GM19455 (cell line): ENCODE results near the gene ABHD16A.

ENCODE experiments used
- ATAC-seq: cut with Tn5 transposase; IDR thresholded peaks from one replicate; pipeline ENCODE4 v1.9.1; 2021; ENCODE audit not compliant: unreplicated experiment

ABHD16A gene

GRCh38 chr6:31642798-31643570, 60.1 kb downstream of the ABHD16A start:
- ATAC-seq: no peak

GRCh38 chr6:31641370-31641769, 61.8 kb downstream of the ABHD16A start:
- ATAC-seq: no peak

GRCh38 chr6:31640612-31641011, 62.5 kb downstream of the ABHD16A start:
- ATAC-seq: no peak

GRCh38 chr6:31639449-31639861, 63.7 kb downstream of the ABHD16A start:
- ATAC-seq: no peak

- no peak for ATAC-seq
These were observed 64.1 kb downstream of the ABHD16A start for GRCh38 chr6:31639043-31639442.
